SKM-1 (cell line): ENCODE data around the gene SLC66A2.
"Not testable (repeated sequence)": the region's sequence is repeated elsewhere in the genome, so short reads cannot be mapped to it uniquely, and the experiment has no call there.

Experiments used
- DNase-seq: peaks from one replicate; lab custom pipeline; 2025; ENCODE audit not compliant: unreplicated experiment; lab: John Stamatoyannopoulos, UW

The SLC66A2 gene

GRCh38 chr18:79971211-79971952, 19.9 kb upstream of the SLC66A2 start:
- DNase-seq = no peak

DNA sequence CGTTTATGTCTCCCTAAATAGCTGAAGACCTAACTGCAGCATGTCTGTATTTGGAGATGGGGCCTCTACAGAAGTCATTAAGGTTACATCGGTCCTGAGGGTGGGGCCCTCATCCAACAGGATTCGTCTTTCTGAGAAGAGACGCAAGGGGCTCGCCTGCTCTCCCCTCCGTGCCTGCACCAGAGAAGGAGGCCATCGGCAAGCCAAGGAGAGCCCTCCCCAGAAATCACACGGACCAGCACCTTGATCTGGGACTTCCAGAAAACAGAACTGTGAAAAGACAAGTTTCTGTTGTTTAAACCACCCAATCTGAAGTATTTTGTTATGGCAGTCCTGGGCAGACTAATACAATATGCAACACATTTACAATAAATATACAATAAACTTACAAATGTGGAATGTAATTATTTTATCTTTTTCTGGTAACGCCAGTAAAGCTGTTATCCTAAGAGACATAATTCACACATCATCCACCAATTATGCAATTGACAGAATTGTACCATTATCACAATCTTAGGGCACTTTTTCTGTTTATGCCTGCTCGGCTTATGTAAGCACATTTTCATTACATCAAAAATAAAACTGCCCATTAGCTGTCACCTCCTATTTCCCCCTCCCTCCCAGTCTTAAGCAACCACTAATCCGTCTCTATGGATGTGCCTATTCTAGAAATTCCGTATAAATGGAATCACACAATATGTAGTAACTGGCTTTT, 19.1 kb upstream of the SLC66A2 start:
- DNase-seq = no peak

DNA sequence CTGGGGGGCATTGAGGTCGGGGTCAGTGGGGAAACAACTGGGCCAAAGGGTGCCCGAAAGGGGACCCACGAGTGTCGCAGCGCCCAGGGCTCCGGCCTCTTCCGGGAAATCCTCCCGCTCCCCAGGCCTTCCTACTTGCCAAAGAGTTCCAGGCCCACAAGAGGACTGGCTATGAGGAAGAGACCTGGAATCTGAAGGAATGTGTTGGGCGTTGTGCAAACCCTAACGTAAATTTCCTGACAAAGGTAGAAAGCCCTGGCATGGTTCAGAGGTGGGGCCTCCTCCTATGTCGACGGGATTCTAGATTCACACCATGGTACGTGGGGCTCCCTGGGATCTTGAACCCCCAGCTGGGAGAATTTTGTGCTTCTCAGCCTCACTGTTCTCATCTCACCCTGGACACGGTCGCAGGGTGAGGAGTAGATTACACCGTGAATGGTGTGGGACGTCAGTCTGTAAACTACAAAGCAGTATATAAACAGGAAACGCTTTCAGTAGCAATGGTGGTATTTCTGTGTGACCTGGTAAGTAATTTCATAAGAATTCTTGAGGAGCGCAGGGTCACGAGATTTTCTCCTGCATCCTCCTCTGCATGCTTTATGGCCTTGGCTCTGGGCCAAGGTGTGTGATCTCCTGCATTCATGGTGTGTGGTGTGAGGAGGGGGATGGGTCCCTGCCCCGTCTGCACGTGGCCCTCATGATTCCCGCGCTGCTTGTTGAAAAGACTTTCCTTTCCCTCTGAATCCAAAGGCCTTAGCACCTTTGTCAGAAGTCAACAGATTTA, 13.9 kb upstream of the SLC66A2 start:
- DNase-seq = no peak

DNA sequence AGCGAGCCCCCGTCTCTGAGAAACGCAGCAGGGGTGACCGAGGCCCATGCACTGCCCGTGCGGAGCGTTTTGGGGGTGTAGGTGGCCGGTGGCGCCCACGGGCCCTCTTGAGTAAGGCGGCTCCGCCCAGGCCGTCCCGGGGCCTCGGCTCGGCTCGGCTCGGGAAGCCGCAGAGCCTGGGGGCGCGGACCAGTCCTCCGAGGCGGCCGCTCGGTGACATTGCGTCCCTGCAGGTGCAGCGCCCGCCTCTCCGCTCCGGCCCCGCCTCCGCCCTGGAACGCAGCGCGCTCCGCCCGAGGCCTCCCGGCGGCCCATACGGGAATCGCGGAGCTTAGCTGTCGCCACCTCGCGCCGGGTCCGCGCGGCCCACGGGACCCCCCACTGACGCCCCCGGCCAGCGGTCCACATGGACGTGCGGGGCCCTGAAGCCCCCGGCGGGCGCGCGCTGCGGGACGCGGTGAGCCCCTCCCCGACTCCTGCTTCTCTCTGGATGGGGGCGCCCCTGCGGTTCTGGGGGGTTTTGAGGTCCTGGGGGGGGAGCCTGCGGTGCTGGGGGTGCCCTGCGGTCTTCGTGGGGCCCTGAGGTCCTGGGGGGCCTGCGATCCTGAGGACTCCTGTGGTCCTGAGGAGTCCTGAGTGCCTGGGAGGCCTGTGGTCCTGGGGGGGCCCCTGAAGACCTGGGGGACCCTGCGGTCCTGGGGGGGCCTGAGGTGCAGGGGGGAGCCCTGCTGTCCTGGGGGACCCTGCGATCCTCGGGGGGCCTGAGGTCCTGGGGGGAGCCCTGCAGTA, 13.1 kb upstream of the SLC66A2 start, which contains the start of gene HSBP1L1:
Gene HSBP1L1 (plus strand): TSS at position 314 of the 789 bp plus-strand sequence. CDS start 93 bp downstream, at position 407.
- DNase-seq = no peak

DNA sequence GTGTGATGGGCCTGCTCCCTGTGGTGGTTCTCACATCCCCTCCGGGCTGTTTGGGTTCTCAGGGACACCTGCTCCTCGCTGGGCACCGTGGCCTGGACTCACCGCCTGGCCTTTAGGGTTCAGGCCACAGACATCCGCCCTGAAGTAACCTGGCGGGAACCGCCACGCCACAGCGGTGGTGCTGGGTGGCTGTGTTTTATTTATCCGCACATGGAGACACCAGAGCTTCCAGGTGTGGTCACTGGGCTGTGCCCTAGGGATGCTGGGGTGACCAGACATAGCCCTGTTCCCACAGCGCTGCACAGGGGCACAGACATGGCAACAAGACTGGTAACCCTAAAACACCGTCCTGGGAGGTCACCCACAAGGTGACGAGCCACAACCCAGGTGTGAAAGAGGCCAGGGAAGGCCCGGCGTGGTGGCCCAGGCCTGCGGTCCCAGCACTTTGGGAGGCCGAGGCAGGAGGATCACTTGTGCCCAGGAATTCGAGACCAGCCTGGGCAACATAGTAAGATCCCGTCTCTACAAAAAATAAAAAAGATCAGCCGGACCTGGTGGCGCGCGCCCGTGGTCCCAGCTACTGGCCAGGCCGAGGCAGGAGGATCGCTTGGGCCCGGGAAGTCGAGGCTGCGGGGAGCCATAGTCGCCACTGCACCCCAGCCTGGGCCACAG, 12.3 kb upstream of the SLC66A2 start:
- no peak for DNase-seq

GRCh38 chr18:79962835-79963657, 11.6 kb upstream of the SLC66A2 start:
- no peak for DNase-seq

DNA sequence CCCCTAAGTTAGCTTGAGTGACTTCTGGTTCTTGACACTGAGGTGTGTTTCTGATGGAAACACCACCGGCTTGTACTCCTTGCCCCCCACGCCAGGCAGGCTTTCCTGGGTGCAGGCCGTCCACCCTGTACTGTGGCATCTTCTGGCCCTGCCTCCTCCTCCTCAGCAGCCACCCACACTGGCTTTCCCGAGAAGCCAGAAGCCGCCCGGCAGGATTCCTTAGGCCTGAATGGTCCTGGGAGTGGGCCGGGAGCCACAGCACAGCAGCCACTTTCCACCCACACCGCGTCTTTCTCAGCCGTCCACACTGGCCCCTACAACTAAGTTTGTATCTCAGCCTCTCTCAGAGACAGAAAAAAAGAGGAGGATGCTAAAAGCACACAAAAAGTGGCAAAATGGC, 10.9 kb upstream of the SLC66A2 start:
- DNase-seq = no peak

- DNase-seq = no peak
These were observed 10.3 kb upstream of the SLC66A2 start for GRCh38 chr18:79961527-79962291.

DNA sequence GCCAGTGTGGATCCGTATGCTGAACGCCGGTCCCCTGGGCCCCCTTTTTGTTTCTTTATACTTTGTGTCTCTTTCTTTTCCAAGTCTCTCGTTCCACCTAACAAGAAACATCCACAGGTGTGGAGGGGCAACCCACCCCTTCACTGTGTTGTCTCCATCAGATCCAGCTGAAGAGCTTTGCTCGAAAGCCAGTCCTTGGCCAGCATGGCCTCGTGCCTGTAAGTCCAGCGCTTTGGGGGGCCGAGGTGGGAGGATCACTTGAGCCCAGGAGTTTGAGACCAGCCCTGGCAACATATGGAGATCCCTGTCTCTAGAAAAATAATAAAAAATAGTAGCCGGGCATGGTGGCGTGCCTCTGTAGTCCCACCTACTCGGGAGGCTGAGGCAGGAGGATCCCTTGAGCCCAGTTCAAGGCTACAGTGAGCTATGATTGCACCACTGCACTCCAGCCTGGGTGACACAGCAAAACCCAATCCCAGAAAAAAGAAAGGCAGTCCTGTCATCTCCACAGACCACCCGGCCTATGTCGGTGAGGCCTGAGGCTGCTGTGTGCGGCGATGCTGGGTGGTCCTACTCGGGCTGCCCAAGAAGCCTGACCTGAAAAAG, 9.6 kb upstream of the SLC66A2 start:
- DNase-seq = no peak

DNA sequence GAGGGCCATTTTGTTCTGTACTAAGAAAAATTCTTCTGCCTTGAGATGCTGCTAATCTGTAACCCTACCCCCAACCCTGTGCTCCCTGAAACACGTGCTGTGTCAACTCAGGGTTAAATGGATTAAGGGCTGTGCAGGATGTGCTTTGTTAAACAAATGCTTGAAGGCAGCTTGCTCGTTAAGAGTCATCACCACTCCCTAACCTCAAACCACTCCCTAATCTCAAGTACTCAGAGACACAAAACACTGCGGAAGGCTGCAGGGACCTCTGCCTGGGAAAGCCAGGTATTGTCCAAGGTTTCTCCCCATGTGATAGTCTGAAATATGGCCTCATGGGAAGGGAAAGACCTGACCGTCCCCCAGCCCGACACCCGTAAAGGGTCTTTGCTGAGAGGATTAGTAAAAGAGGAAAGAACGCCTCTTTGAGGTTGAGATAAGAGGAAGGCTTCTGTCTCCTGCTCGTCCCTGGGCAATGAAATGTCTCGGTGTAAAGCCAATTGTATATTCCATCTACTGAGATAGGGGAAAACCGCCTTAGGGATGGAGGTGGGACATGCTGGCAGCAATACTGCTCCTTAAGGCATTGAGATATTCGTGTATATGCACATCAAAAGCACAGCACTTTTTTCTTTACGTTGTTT, 8.8 kb upstream of the SLC66A2 start:
- DNase-seq = not testable (repeated sequence)

GRCh38 chr18:79958981-79959380, 7.5 kb upstream of the SLC66A2 start:
- no peak for DNase-seq

GRCh38 chr18:79956276-79956675, 4.8 kb upstream of the SLC66A2 start:
- DNase-seq = no peak

- DNase-seq = no peak
These were observed 4.0 kb upstream of the SLC66A2 start for GRCh38 chr18:79955302-79956075.

DNA sequence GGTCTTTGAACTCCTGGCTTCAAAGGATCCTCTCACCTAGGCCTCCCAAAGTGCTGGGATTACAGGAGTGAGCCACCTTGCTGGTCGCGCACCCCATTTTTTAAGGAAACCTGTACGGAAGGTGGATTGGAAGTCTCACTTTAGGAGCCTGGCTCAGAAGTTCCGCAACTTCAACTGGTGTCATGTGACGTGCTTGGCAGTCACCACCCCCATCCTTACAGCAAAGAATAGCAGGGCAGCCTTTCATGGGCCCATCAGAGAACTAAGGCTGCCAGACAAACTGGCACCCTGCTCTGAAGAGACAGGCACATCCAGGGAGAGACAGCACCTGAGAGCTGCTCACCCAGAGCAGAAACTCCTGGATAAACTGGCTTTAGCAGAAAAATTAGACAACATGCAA, 3.3 kb upstream of the SLC66A2 start:
- DNase-seq = no peak

DNA sequence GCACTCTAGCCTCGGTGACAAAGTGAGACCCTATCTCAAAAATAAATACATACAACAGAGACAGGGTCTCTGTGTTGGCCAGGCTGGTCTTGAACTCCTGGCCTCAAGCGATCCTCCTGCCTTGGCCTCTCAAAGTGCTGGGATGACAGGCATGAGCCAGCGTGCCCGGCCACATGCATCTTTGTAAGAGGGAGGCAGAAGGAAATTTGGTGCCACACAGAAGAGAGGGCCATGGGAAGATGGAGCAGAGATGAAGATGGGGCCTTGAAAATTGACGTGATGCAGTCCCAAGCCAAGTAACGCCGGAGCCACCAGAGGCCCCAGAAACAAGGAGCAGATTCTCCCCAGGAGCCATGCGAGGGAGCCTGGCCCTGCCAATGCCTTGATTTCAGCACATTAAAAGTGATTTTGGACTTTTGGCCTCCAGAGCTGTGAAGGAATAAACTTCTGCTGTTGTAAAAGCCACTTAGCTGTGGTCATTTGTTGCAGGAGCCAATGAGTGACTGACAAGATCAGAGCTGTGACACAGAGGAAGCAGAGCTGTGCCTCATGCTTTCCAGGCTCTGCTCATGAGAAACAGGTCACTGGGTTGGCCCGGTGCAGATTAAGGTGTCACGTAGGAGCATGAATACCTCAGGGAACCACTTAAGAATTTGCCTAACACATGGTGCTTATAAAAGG, 2.7 kb upstream of the SLC66A2 start:
- DNase-seq = no peak

DNA sequence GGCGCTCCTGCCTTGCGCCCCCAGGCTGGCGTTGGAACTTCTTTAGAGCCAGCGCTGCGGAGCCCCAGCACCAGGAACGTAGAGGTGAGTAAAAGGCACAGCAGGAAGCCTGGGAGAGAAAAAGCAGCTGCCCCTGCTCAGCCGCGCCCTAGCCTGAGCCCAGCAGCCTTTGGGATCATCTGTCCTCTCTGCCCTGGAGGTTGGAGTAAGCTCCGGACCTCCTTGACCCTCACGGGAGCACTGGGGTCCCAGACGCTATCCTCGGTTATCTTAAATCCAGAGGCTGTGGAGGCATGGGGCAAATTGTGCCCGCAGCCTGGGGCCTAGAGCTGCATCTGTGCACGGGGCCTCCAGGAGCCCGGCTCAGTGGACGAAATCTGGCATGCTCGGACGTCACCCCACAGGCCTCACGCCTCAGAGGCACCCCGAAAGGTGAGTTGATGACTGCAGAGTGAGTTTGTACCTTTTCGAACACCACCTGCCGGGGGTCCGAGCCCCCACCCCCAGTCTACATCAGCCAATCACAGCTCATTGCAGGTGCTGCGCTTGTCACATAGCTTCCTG, 1.6 kb upstream of the SLC66A2 start:
- no peak for DNase-seq
